GM23248 (cell line): ENCODE results near the gene SLC25A10. TPM values are rescaled to one million over a fixed set of nuclear protein-coding genes. Genes with fewer than 3 reads are reported as not detected.

Source experiments
- DNase-seq: peaks from one replicate; pipeline ENCODE4 v3.0.0-alpha.2; 2015
- H2AFZ ChIP-seq: fragments of 200-600 bp; sonication (generic); 2 replicates; pipeline ENCODE4 v1.6.1; 2016; ENCODE audit warnings: antibody characterized with exemption
- H3F3A ChIP-seq: fragments of 200-600 bp; sonication (generic); 2 replicates; pipeline ENCODE4 v1.6.1; 2016; ENCODE audit warnings: mild to moderate bottlenecking, antibody characterized with exemption, mixed run types; ENCODE audit not compliant: insufficient read depth
- H3K27ac ChIP-seq: fragments of 200-600 bp; sonication (generic); 2 replicates; pipeline ENCODE4 v1.5.1; 2016; ENCODE audit warnings: mild to moderate bottlenecking
- H3K27me3 ChIP-seq: fragments of 200-600 bp; sonication (generic); replicated peaks from 2 replicates; pipeline ENCODE4 v1.6.1; 2016; ENCODE audit warnings: mild to moderate bottlenecking; ENCODE audit not compliant: insufficient read depth
- H3K36me3 ChIP-seq: fragments of 200-600 bp; sonication (generic); 2 replicates; pipeline ENCODE4 v1.6.1; 2016; ENCODE audit warnings: low read depth, mild to moderate bottlenecking
- H3K4me1 ChIP-seq: fragments of 200-600 bp; sonication (generic); 2 replicates; pipeline ENCODE4 v1.6.1; 2016; ENCODE audit warnings: mild to moderate bottlenecking; ENCODE audit not compliant: insufficient read depth
- H3K4me2 ChIP-seq: fragments of 200-600 bp; sonication (generic); one replicate; pipeline ENCODE4 v1.6.1; 2016; ENCODE audit warnings: mild to moderate bottlenecking; ENCODE audit not compliant: unreplicated experiment
- H3K4me3 ChIP-seq: fragments of 200-600 bp; sonication (generic); 2 replicates; pipeline ENCODE4 v1.5.1; 2016; ENCODE audit warnings: mild to moderate bottlenecking
- H3K79me2 ChIP-seq: fragments of 200-600 bp; sonication (generic); 2 replicates; pipeline ENCODE4 v1.6.1; 2016; ENCODE audit warnings: mild to moderate bottlenecking; ENCODE audit not compliant: insufficient read depth
- H3K9ac ChIP-seq: fragments of 200-600 bp; sonication (generic); 2 replicates; pipeline ENCODE4 v1.6.1; 2016; ENCODE audit warnings: mild to moderate bottlenecking
- H3K9me2 ChIP-seq: fragments of 200-600 bp; sonication (generic); 2 replicates; pipeline ENCODE4 v1.6.1; 2016; ENCODE audit warnings: mixed run types, mild to moderate bottlenecking, moderate library complexity; ENCODE audit not compliant: insufficient read depth
- H3K9me3 ChIP-seq: fragments of 200-600 bp; sonication (generic); one replicate; pipeline ENCODE4 v1.6.1; 2017; ENCODE audit warnings: low read depth
- H4K20me1 ChIP-seq: fragments of 200-600 bp; sonication (generic); 2 replicates; pipeline ENCODE4 v1.6.0; 2016; ENCODE audit not compliant: insufficient read depth
- EZH2 ChIP-seq: fragments of 200-600 bp; sonication (generic); IDR thresholded peaks from 2 replicates; pipeline ENCODE4 v1.6.1; 2018; ENCODE audit warnings: antibody characterized with exemption, mild to moderate bottlenecking; ENCODE audit not compliant: insufficient read depth, poor library complexity, severe bottlenecking
- EZH2phosphoT487 ChIP-seq: fragments of 200-600 bp; sonication (generic); IDR thresholded peaks from 2 replicates; pipeline ENCODE4 v1.6.1; 2018; ENCODE audit warnings: antibody characterized with exemption, moderate library complexity, mild to moderate bottlenecking, low read depth; ENCODE audit not compliant: insufficient read depth
- WGBS, 2 experiments: methylation state at CpG; one replicate each; pipeline ENCODE4 v1.1.6; 2015 to 2017; ENCODE audit warnings: low lambda C conversion rate in 2 of 2, low coverage in 1 of 2; ENCODE audit errors: missing lambda C conversion rate in 2 of 2; 5-methylcytosine and 5-hydroxymethylcytosine counted together
- in situ Hi-C: fragments of 300-500 bp; cut with MboI; formaldehyde crosslinking; loops from 2 replicates; pipeline ENCODE4 v1.15.0; 2020
- polyA plus RNA-seq: library from polyadenylated mRNA; unstranded; fragments of >200 nt; fragmentation: Nextera tagmentation; extraction: Ambion mirVana; gene quantifications from 2 replicates; pipeline ENCODE4 v1.2.1, GENCODE V29; 2016
- total RNA-seq: library from RNA; depleted of rRNA; stranded (reverse); fragments of >200 nt; shearing (Covaris generic); gene quantifications from 2 replicates; pipeline ENCODE4 v1.2.3, GENCODE V29; 2014

Gene SLC25A10
- total and polyA plus RNA-seq, 2 experiments from 2014 or later = 12.5 to 16.9 TPM

DNA sequence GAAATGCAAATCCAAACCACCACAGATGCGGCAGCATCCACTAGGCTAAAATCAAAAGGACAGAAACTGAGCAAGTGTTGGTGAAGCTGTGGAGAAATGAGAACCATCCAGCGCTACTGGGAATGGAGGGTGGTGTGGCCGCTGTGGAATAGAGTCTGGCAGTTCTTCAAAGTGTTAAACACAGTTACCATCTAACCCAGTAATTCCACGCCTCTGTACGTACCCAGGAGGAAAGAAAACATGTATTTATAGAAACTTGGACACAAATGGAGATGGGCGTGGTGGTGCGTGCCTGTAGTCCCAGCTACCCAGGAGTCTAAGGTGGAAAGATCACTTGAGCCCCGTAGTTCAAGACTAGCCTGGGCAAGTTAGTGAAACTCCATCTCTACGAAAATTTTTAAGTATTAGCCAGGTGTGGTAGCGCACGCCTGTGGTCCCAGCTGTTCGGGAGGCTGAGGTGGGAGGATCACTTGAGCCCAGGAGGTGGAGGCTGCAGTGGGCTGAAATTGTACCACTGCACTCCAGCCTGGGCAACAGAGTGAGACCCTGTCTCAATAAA, 11.6 kb downstream of the SLC25A10 start:
- Histone ChIP-seq H4K20me1 (no peaks in the 10 kb centered on the region), H3K27me3 (0 out of 2 replicates have a peak, but pooled peaks cover 4% of the 10 kb centered on the region), H3K4me1 (no peaks in the 10 kb centered on the region), H3K36me3 (no peaks in the 10 kb centered on the region), H3K9me3 (no peaks in the 10 kb centered on the region), H3K9ac (no peak overlapping the region), H3K4me3 (no peak overlapping the region), H2AFZ (no peak overlapping the region), H3K79me2 (no peaks in the 10 kb centered on the region), H3K4me2 (no peak overlapping the region), H3K27ac (no peak overlapping the region), H3F3A (no peaks in the 10 kb centered on the region), H3K9me2 (no peaks in the 10 kb centered on the region)
- in situ Hi-C loops = no loop called here
- no peak for TF ChIP-seq EZH2
- TF ChIP-seq EZH2phosphoT487 = no peak
- no peak for DNase-seq
- WGBS, 2 experiments = 64% methylated on average over 12 of the region's 12 CpGs

DNA sequence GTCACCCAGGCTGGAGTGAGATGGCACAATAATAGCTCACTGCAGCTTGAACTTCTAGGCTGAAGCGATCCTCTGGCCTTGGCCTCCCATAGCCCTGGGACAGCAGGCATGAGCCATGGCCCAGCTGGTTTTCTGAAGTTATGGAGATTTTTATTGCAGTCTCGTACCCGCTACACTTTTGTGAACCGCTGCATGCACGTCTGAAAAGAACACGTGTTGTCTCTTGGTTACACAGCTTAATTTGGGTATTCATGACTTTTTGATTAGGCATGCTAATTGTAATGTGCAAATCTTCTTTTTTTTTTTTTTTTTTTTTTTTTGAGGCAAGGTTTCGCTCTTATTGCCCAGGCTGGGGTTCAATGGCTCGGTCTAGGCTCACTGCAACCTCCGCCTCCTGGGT, 13.4 kb downstream of the SLC25A10 start:
- 54 to 56% methylated on average over 9 of the region's 9 CpGs for WGBS, 2 experiments
- in situ Hi-C loops = no loop called here
- Histone ChIP-seq H2AFZ (no peak overlapping the region), H3K9me3 (no peaks in the 10 kb centered on the region), H3K27ac (no peak overlapping the region), H3K27me3 (0 out of 2 replicates have a peak, but pooled peaks cover 4% of the 10 kb centered on the region), H3K9me2 (no peaks in the 10 kb centered on the region), H3K36me3 (no peaks in the 10 kb centered on the region), H3F3A (no peaks in the 10 kb centered on the region), H3K4me2 (no peak overlapping the region), H4K20me1 (no peaks in the 10 kb centered on the region), H3K9ac (no peak overlapping the region), H3K4me3 (no peak overlapping the region), H3K4me1 (no peaks in the 10 kb centered on the region), H3K79me2 (no peaks in the 10 kb centered on the region)
- TF ChIP-seq EZH2phosphoT487 (no peak), EZH2 (no peak)
- DNase-seq = no peak

DNA sequence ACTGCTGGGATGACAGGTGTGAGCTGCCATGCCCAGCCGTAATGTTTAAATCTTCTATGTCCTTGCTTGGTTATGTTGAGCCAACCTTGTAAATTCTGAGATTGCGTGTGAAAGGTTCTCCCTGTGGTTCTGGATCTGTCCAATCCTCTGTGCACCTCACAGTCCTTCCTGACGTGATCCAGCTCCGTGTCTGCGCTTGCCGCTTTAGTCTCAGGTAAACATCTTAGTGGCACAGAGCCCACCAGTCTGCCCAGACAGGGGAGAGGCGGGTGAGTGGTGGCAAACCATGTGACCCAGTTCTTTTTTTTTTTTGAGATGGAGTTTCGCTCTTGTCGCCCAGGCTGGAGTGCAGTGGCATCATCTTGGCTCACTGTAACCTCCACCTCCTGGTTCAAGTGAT, 13.9 kb downstream of the SLC25A10 start:
- in situ Hi-C loops = no loop called here
- no peak for TF ChIP-seq EZH2phosphoT487
- TF ChIP-seq EZH2 = no peak

DNA sequence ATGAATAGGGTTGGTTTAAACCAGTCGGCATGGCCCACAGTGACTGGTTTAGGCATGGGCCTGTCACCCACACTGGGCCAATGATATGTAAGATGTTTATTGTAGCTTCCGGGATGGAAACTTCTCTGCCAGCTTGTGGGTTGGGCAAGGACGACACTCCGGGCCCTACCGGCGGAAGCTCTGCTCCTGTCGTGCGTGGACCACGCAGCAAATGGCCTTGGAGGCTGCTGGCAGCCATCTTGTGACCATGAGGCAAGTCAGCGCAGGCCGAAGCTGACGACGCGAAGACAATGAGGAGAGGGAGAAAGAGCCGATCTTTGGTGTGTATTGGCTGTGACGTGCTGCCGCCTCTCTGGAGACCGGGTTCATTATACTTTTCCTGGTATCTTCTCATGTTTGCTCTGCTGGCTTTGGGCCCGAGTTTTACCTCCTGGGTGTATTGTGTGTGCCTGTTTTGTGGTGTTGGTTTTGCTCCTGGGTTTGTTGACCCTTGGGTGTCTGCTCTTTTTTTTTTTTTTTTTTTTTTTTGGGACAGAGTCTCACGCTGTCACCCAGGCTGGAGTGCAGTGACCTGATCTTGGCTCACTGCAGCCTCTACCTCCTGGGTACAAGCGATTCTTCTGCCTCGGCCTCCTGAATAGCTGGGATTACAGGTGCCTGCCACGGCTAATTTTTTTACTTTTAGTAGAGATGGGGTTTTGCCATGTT, 15.4 kb downstream of the SLC25A10 start:
- no peak overlapping the region for H2AFZ ChIP-seq
- no peak for DNase-seq
- TF ChIP-seq EZH2 = no peak
- TF ChIP-seq EZH2phosphoT487 = no peak
- H4K20me1 ChIP-seq = no peaks in the 10 kb centered on the region
- H3K4me1 ChIP-seq = peaks cover 6% of the 10 kb centered on the region
- WGBS, 2 experiments = 81 to 83% methylated on average over 22 to 23 of the region's 23 CpGs
- no peak overlapping the region for H3K9ac ChIP-seq
- H3K4me3 ChIP-seq = no peak overlapping the region
- no peaks in the 10 kb centered on the region for H3K9me2 ChIP-seq
- no peaks in the 10 kb centered on the region for H3K9me3 ChIP-seq
- H3K36me3 ChIP-seq = no peaks in the 10 kb centered on the region
- H3K79me2 ChIP-seq = no peaks in the 10 kb centered on the region
- no peak overlapping the region for H3K27ac ChIP-seq
- in situ Hi-C loops = no loop called here
- no peaks in the 10 kb centered on the region; the same call in 1 of the 2 replicates for H3F3A ChIP-seq
- H3K4me2 ChIP-seq = no peak overlapping the region
- 0 out of 2 replicates have a peak, but pooled peaks cover 4% of the 10 kb centered on the region for H3K27me3 ChIP-seq

More for the DNA sequence above, 13.9 kb downstream of the SLC25A10 start:
- H3K4me2 ChIP-seq = no peak overlapping the region
- H3K9me2 ChIP-seq = no peaks in the 10 kb centered on the region
- H4K20me1 ChIP-seq = no peaks in the 10 kb centered on the region
- no peaks in the 10 kb centered on the region for H3K9me3 ChIP-seq
- 0 out of 2 replicates have a peak, but pooled peaks cover 4% of the 10 kb centered on the region for H3K27me3 ChIP-seq
- H3K79me2 ChIP-seq = no peaks in the 10 kb centered on the region
- no peak overlapping the region for H2AFZ ChIP-seq
- no peak for DNase-seq
- no peak overlapping the region for H3K9ac ChIP-seq
- WGBS, 2 experiments = 72 to 81% methylated on average over 9 of the region's 9 CpGs
- H3K36me3 ChIP-seq = no peaks in the 10 kb centered on the region
- peaks cover 1% of the 10 kb centered on the region for H3K4me1 ChIP-seq
- no peaks in the 10 kb centered on the region; the same call in 1 of the 2 replicates for H3F3A ChIP-seq
- H3K4me3 ChIP-seq = no peak overlapping the region
- no peak overlapping the region for H3K27ac ChIP-seq
